Caco-2 (cell line): ENCODE results near the gene A4GALT. TPM values are rescaled to one million over a fixed set of nuclear protein-coding genes. Genes with fewer than 3 reads are reported as not detected.
"Not testable (repeated sequence)": the region's sequence is repeated elsewhere in the genome, so short reads cannot be mapped to it uniquely, and the experiment has no call there.

Source experiments
- BruUV-seq: library from RNA; stranded (reverse); fragments of 400-500 nt; replicated peaks from 2 replicates; lab custom pipeline; 2021; lab: Mats Ljungman, UMichigan
- CTCF ChIA-PET: fragments of 300-600 bp; sonication (Branson Sonifier 250); formaldehyde crosslinking; loops from one replicate; lab custom pipeline; 2022; ENCODE audit warnings: antibody characterized with exemption; lab: Charles Lee
- POLR2A ChIA-PET: fragments of 300-600 bp; sonication (Branson Sonifier 250); formaldehyde crosslinking; loops from one replicate; lab custom pipeline; 2022; ENCODE audit warnings: antibody characterized with exemption; lab: Charles Lee
- DNase-seq, 2 experiments: peaks; one replicate each; pipeline versions ENCODE4 v3.0.0 to v3.0.0-alpha.2; 2020 to 2022
- H3K27me3 ChIP-seq: replicated peaks from 2 replicates; pipeline ENCODE4 v1.6.0; 2011; ENCODE audit warnings: low read length; ENCODE audit not compliant: control insufficient read depth, insufficient read depth
- H3K36me3 ChIP-seq: 2 replicates; pipeline ENCODE4 v1.5.1; 2011; ENCODE audit warnings: low read length; ENCODE audit not compliant: control insufficient read depth, insufficient read depth
- H3K4me1 ChIP-seq: fragments of 250-450 bp; sonication (Bioruptor Pico); 2 replicates; pipeline ENCODE4 v1.5.1; 2020; ENCODE audit warnings: mild to moderate bottlenecking
- H3K4me3 ChIP-seq: 2 replicates; pipeline ENCODE4 v1.5.1; 2011; ENCODE audit warnings: low read depth, mild to moderate bottlenecking, control low read depth, low read length
- H3K9me3 ChIP-seq: fragments of 250-450 bp; sonication (Bioruptor Pico); 2 replicates; pipeline ENCODE4 v1.5.1; 2020; ENCODE audit warnings: mild to moderate bottlenecking, moderate library complexity
- H3K27ac Mint-ChIP-seq: one replicate; pipeline ENCODE4 v1.8.0; 2022; ENCODE audit warnings: mixed read lengths; ENCODE audit not compliant: unreplicated experiment
- H3K27me3 Mint-ChIP-seq: one replicate; pipeline ENCODE4 v1.8.0; 2022; ENCODE audit warnings: mixed read lengths; ENCODE audit not compliant: insufficient read depth, unreplicated experiment
- H3K36me3 Mint-ChIP-seq: one replicate; pipeline ENCODE4 v1.8.0; 2022; ENCODE audit warnings: mild to moderate bottlenecking, mixed read lengths; ENCODE audit not compliant: insufficient read depth, unreplicated experiment
- H3K4me1 Mint-ChIP-seq: one replicate; pipeline ENCODE4 v1.8.0; 2022; ENCODE audit warnings: low read depth, mixed read lengths; ENCODE audit not compliant: unreplicated experiment
- H3K4me3 Mint-ChIP-seq: one replicate; pipeline ENCODE4 v1.8.0; 2022; ENCODE audit warnings: mild to moderate bottlenecking, moderate library complexity, mixed read lengths; ENCODE audit not compliant: unreplicated experiment
- H3K9me3 Mint-ChIP-seq: one replicate; pipeline ENCODE4 v1.8.0; 2022; ENCODE audit warnings: mixed read lengths; ENCODE audit not compliant: unreplicated experiment
- intact Hi-C: fragments of 100-400 bp; cut with micrococcal nuclease; formaldehyde crosslinking; loops from one replicate; pipeline ENCODE4 v1.10.0; 2022; ENCODE audit not compliant: unreplicated experiment
- total RNA-seq: library from RNA; stranded (reverse); gene quantifications from 2 replicates; pipeline ENCODE4 v1.2.3, GENCODE V29; 2022
- TF ChIP-seq, protein P1 (sequence below), 2 experiments: fragments of 200-600 bp in 1 of 2; IDR thresholded peaks; 1 replicate in 1 of 2; 2 replicates in 1 of 2; pipeline versions ENCODE4 v1.5.1 to v1.8.0; 2011 to 2022; ENCODE audit warnings: antibody characterized with exemption in 1 of 2, control low read depth in 1 of 2, inconsistent platforms in 1 of 2, low read depth in 1 of 2, low read length in 1 of 2, mild to moderate bottlenecking in 1 of 2, moderate library complexity in 1 of 2; ENCODE audit not compliant: insufficient read depth in 1 of 2, severe bottlenecking in 1 of 2, unreplicated experiment in 1 of 2

Gene A4GALT
- total RNA-seq, 1 experiment from 2014 or later: 16.2 TPM

GRCh38 chr22:42678894-42679293 lies 41.8 kb downstream of the A4GALT start:
- no peak for DNase-seq
- Mint-ChIP-seq H3K36me3 (peaks cover 15% of the 10 kb centered on the region), H3K27me3 (no peaks in the 10 kb centered on the region), H3K9me3 (peaks cover 22% of the 10 kb centered on the region), H3K27ac (no peak overlapping the region), H3K4me3 (no peak overlapping the region), H3K4me1 (peaks cover 18% of the 10 kb centered on the region)
- no peak overlapping the region for H3K4me3 ChIP-seq
- TF ChIP-seq, protein P1, sequence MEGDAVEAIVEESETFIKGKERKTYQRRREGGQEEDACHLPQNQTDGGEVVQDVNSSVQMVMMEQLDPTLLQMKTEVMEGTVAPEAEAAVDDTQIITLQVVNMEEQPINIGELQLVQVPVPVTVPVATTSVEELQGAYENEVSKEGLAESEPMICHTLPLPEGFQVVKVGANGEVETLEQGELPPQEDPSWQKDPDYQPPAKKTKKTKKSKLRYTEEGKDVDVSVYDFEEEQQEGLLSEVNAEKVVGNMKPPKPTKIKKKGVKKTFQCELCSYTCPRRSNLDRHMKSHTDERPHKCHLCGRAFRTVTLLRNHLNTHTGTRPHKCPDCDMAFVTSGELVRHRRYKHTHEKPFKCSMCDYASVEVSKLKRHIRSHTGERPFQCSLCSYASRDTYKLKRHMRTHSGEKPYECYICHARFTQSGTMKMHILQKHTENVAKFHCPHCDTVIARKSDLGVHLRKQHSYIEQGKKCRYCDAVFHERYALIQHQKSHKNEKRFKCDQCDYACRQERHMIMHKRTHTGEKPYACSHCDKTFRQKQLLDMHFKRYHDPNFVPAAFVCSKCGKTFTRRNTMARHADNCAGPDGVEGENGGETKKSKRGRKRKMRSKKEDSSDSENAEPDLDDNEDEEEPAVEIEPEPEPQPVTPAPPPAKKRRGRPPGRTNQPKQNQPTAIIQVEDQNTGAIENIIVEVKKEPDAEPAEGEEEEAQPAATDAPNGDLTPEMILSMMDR (IDR thresholded peaks at IDR 0.05; ENCODE audit: insufficient read depth in 1 of 2, low read depth in 1 of 2, low read length in 1 of 2, severe bottlenecking in 1 of 2, unreplicated experiment in 1 of 2): no peak
- intact Hi-C loops: no loop called here
- H3K36me3 ChIP-seq: no peaks in the 10 kb centered on the region
- H3K9me3 ChIP-seq: peaks cover 19% of the 10 kb centered on the region
- H3K27me3 ChIP-seq: no peaks in the 10 kb centered on the region
- H3K4me1 ChIP-seq: peaks cover 13% of the 10 kb centered on the region
- POLR2A ChIA-PET: no interaction called here
- BruUV-seq: no TSS peak
- CTCF ChIA-PET: no interaction called here

DNA sequence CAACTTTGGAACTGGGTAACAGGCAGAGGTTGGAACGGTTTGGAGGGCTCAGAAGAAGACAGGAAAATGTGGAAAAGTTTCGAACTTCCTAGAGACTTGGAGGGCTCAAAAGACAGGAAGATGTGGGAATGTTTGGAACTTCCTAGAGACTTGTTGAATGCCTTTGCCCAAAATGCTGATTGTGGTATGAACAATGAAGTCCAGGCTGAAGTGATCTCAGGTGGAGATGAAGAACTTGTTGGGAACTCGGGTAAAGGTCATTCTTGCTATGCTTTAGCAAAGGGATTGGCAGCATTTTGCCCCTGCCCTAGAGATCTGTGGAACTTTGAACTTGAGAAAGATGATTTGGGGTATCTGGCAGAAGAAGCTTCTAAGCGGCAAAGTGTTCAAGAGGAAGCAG lies 42.7 kb downstream of the A4GALT start:
- H3K27me3 ChIP-seq, H3K27me3 Mint-ChIP-seq, H3K27ac Mint-ChIP-seq, BruUV-seq, H3K4me3 ChIP-seq, H3K36me3 ChIP-seq, DNase-seq, H3K4me3 Mint-ChIP-seq, POLR2A ChIA-PET, H3K4me1 ChIP-seq, intact Hi-C loops, CTCF ChIA-PET: not testable (repeated sequence)
- Mint-ChIP-seq H3K4me1 (peaks cover 16% of the 10 kb centered on the region), H3K36me3 (peaks cover 15% of the 10 kb centered on the region), H3K9me3 (peaks cover 22% of the 10 kb centered on the region)
- H3K9me3 ChIP-seq: peaks cover 19% of the 10 kb centered on the region

- POLR2A ChIA-PET: no interaction called here
- Mint-ChIP-seq H3K4me1 (peaks cover 7% of the 10 kb centered on the region), H3K4me3 (no peak overlapping the region), H3K27me3 (no peaks in the 10 kb centered on the region), H3K27ac (peak overlapping the region; percentile 43), H3K36me3 (peaks cover 15% of the 10 kb centered on the region), H3K9me3 (peaks cover 22% of the 10 kb centered on the region)
- intact Hi-C loops: no loop called here
- Histone ChIP-seq H3K36me3 (no peaks in the 10 kb centered on the region), H3K9me3 (peaks cover 19% of the 10 kb centered on the region), H3K4me1 (no peaks in the 10 kb centered on the region), H3K27me3 (no peaks in the 10 kb centered on the region), H3K4me3 (no peak overlapping the region)
- no TSS peak for BruUV-seq
- DNase-seq: no peak
- CTCF ChIA-PET: no interaction called here
- TF ChIP-seq, protein P1 (IDR thresholded peaks at IDR 0.05; ENCODE audit: insufficient read depth in 1 of 2, low read depth in 1 of 2, low read length in 1 of 2, severe bottlenecking in 1 of 2, unreplicated experiment in 1 of 2): no peak
Observed at GRCh38 chr22:42676059-42676607, 44.5 kb downstream of the A4GALT start.
